ENCODE data around the gene ATP9A.

DNA sequence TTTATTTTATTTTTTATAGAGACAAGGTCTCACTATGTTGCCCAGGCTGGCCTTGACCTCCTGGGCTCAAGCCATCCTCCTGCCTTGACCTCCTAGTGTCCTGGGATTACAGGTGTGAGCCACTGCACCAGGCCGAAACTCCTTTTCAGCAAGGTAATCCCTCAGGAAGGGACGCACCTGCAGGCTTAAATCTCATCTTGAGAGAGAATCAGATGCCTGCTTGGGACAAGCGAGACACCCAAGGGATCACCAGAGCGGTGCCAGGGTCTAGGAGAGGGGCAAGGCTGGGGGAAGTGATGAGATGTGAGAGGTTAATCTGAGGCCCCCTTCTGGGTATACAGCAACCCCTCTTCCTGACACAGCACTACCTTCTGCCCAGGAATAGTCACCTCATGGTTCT, 4.0 kb upstream of the ATP9A start:
- TF ChIP-seq REST (IDR thresholded peaks at IDR 0.05; ENCODE audit: low read depth) (no peak), ZFX (IDR thresholded peaks at IDR 0.05) (no peak)
- TF ChIP-seq, protein P1, sequence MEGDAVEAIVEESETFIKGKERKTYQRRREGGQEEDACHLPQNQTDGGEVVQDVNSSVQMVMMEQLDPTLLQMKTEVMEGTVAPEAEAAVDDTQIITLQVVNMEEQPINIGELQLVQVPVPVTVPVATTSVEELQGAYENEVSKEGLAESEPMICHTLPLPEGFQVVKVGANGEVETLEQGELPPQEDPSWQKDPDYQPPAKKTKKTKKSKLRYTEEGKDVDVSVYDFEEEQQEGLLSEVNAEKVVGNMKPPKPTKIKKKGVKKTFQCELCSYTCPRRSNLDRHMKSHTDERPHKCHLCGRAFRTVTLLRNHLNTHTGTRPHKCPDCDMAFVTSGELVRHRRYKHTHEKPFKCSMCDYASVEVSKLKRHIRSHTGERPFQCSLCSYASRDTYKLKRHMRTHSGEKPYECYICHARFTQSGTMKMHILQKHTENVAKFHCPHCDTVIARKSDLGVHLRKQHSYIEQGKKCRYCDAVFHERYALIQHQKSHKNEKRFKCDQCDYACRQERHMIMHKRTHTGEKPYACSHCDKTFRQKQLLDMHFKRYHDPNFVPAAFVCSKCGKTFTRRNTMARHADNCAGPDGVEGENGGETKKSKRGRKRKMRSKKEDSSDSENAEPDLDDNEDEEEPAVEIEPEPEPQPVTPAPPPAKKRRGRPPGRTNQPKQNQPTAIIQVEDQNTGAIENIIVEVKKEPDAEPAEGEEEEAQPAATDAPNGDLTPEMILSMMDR (IDR thresholded peaks at IDR 0.05 in 2 of 3, conservative IDR thresholded peaks at IDR 0.05 in 1 of 3; ENCODE audit: borderline replicate concordance in 1 of 3, insufficient read depth in 1 of 3, low read depth in 2 of 3, low read length in 2 of 3), result no peak

All from HCT116 (cell line).